Uterus (tissue), 4 donors: ENCODE measurements around the gene RABAC1. TPM values are rescaled to one million over a fixed set of nuclear protein-coding genes. Genes with fewer than 3 reads are reported as not detected.

ENCODE experiments used
- DNase-seq, 2 donors: peaks; one replicate each; pipeline ENCODE4 v3.0.0-alpha.2; 2019 to 2020
- H3K27ac ChIP-seq, 2 donors: fragments of 200-600 bp; sonication (generic); 1 replicate in 1 of 2; 2 replicates in 1 of 2; pipeline ENCODE4 v1.5.1; 2016 to 2018
- H3K27me3 ChIP-seq, 2 donors: fragments of 200-600 bp; sonication (generic); one replicate each; pipeline ENCODE4 v1.5.1; 2018 to 2019; ENCODE audit warnings: control low read depth in 1 of 2
- H3K36me3 ChIP-seq, 2 donors: fragments of 200-600 bp; sonication (generic); one replicate each; pipeline ENCODE4 v1.5.1; 2019; ENCODE audit warnings: control low read depth in 1 of 2
- H3K4me1 ChIP-seq, 2 donors: fragments of 200-600 bp; sonication (generic); one replicate each; pipeline ENCODE4 v1.5.1; 2018 to 2019; ENCODE audit warnings: control low read depth in 1 of 2
- H3K4me3 ChIP-seq, 2 donors: fragments of 200-600 bp; sonication (generic); 1 replicate in 1 of 2; 2 replicates in 1 of 2; pipeline ENCODE4 v1.5.1; 2018 to 2019; ENCODE audit warnings: mild to moderate bottlenecking in 1 of 2
- H3K9me3 ChIP-seq, 2 donors: fragments of 200-600 bp; sonication (generic); one replicate each; pipeline ENCODE4 v1.5.1; 2019; ENCODE audit warnings: control low read depth in 1 of 2
- CTCF ChIP-seq, 4 experiments: fragments of 200-600 bp in 2 of 4; fragments of 450-650 bp in 2 of 4; sonication (generic) in 2 of 4; IDR thresholded peaks; one replicate each; pipeline ENCODE4 v1.5.1; 2016 to 2019; ENCODE audit warnings: antibody characterized with exemption in 4 of 4, mild to moderate bottlenecking in 2 of 4, moderate library complexity in 1 of 4
- POLR2A ChIP-seq, 2 donors: fragments of 450-650 bp; IDR thresholded peaks; one replicate each; pipeline ENCODE4 v1.6.1; 2016; ENCODE audit warnings: antibody characterized with exemption in 2 of 2, mild to moderate bottlenecking in 1 of 2, moderate library complexity in 1 of 2
- intact Hi-C: fragments of 100-400 bp; cut with DNase I; formaldehyde crosslinking; loops from one replicate; pipeline ENCODE4 v1.15.1; 2023; ENCODE audit warnings: low total_unique reads
- total RNA-seq, 4 donors: library from RNA; depleted of rRNA in 3 of 4; stranded (reverse); fragments of >200 nt in 3 of 4; gene quantifications; one replicate each; pipeline versions ENCODE4 v1.1.0 to v1.2.4, GENCODE V29; 2014 to 2023
- donor health status: DM: yes; HTN: yes; CAD: no.

Gene RABAC1
- total RNA-seq, 4 donors from 2014 or later: 83.0 to 223 (median 178) TPM

GRCh38 chr19:41999878-42000208, 40.7 kb upstream of the RABAC1 start:
- H3K36me3 ChIP-seq: no peaks in the 10 kb centered on the region
- no peak overlapping the region for H3K27ac ChIP-seq
- peaks cover 0 to 4% of the 10 kb centered on the region in 2 donors for H3K4me1 ChIP-seq
- no peak overlapping the region for H3K4me3 ChIP-seq
- peaks cover 8 to 12% of the 10 kb centered on the region in 2 donors for H3K27me3 ChIP-seq
- no peaks in the 10 kb centered on the region for H3K9me3 ChIP-seq
- no peak for DNase-seq
- TF ChIP-seq POLR2A (IDR thresholded peaks at IDR 0.05) (no peak), CTCF (IDR thresholded peaks at IDR 0.05) (no peak)
- intact Hi-C loops: no loop called here

- H3K9me3 ChIP-seq: no peaks in the 10 kb centered on the region
These were observed 40.2 kb upstream of the RABAC1 start for GRCh38 chr19:41999071-41999877.

GRCh38 chr19:41998246-41999020, 39.3 kb upstream of the RABAC1 start:
- Histone ChIP-seq H3K27ac (no peak overlapping the region), H3K36me3 (no peaks in the 10 kb centered on the region), H3K27me3 (peaks cover 12 to 19% of the 10 kb centered on the region in 2 donors), H3K4me1 (peaks cover 0 to 8% of the 10 kb centered on the region in 2 donors), H3K9me3 (no peaks in the 10 kb centered on the region), H3K4me3 (no peak overlapping the region)
- no peak for DNase-seq
- TF ChIP-seq CTCF (IDR thresholded peaks at IDR 0.05) (peak in 1 of 4 experiments; percentile 6), POLR2A (IDR thresholded peaks at IDR 0.05) (no peak)
- intact Hi-C loops: no loop called here

More at GRCh38 chr19:41999071-41999877, 40.2 kb upstream of the RABAC1 start:
- H3K4me3 ChIP-seq: no peak overlapping the region
- H3K27me3 ChIP-seq: peaks cover 10 to 12% of the 10 kb centered on the region in 2 donors
- intact Hi-C loops: no loop called here
- H3K4me1 ChIP-seq: peaks cover 0 to 4% of the 10 kb centered on the region in 2 donors
- no peak overlapping the region for H3K27ac ChIP-seq
- TF ChIP-seq CTCF (IDR thresholded peaks at IDR 0.05) (no peak), POLR2A (IDR thresholded peaks at IDR 0.05) (no peak)
- H3K36me3 ChIP-seq: no peaks in the 10 kb centered on the region
- DNase-seq: no peak

- TF ChIP-seq CTCF (IDR thresholded peaks at IDR 0.05) (no peak), POLR2A (IDR thresholded peaks at IDR 0.05) (no peak)
- H3K9me3 ChIP-seq: no peaks in the 10 kb centered on the region
- no peaks in the 10 kb centered on the region for H3K36me3 ChIP-seq
- no peak overlapping the region for H3K27ac ChIP-seq
- peaks cover 0 to 8% of the 10 kb centered on the region in 2 donors for H3K4me1 ChIP-seq
- H3K27me3 ChIP-seq: peaks cover 12 to 19% of the 10 kb centered on the region in 2 donors
- H3K4me3 ChIP-seq: no peak overlapping the region
- intact Hi-C loops: no loop called here
- no peak for DNase-seq
These were observed 38.7 kb upstream of the RABAC1 start for GRCh38 chr19:41997851-41998229.
